Hematopoietic multipotent progenitor cell (in vitro differentiated cells): ENCODE results near the gene NTHL1. TPM values are rescaled to one million over a fixed set of nuclear protein-coding genes. Genes with fewer than 3 reads are reported as not detected.

Experiments used
- DNase-seq, 3 donors: peaks; one replicate each; pipeline ENCODE4 v3.0.0-alpha.2; 2011 to 2015; ENCODE audit warnings: low read depth in 2 of 3, low spot score in 2 of 3
- total RNA-seq: library from RNA; depleted of rRNA; stranded (reverse); fragments of >200 nt; gene quantifications from one replicate; pipeline ENCODE4 v1.2.3, GENCODE V29; 2012

Gene NTHL1
- total RNA-seq, result 73.2 TPM

- peak; percentile 82 to 93 (median 93) for DNase-seq
These were observed at the start of gene NTHL1, which contains the start of gene TSC2 for GRCh38 chr16:2047330-2048115. Gene NTHL1 (minus strand): TSS chr16:2047834. CDS start chr16:2047823, 11 bp downstream. Gene TSC2 (plus strand): TSS chr16:2047985. CDS start chr16:2048616, 631 bp downstream.

GRCh38 chr16:2096853-2097595 lies 49.4 kb upstream of the NTHL1 start:
- DNase-seq, result no peak

GRCh38 chr16:2095918-2096582 lies 48.4 kb upstream of the NTHL1 start:
- DNase-seq, result no peak

- no peak for DNase-seq
These were observed 47.8 kb upstream of the NTHL1 start for GRCh38 chr16:2095315-2095853.

GRCh38 chr16:2093793-2094192 lies 46.2 kb upstream of the NTHL1 start:
- no peak for DNase-seq

GRCh38 chr16:2092866-2093265 lies 45.2 kb upstream of the NTHL1 start:
- no peak for DNase-seq

GRCh38 chr16:2092256-2092620 lies 44.6 kb upstream of the NTHL1 start:
- no peak for DNase-seq

- DNase-seq, result no peak
These were observed 44.1 kb upstream of the NTHL1 start for GRCh38 chr16:2091547-2092255.

GRCh38 chr16:2090777-2091546 lies 43.3 kb upstream of the NTHL1 start:
- peak in 1 of 3 donors; percentile 10 for DNase-seq

- no peak for DNase-seq
These were observed 42.8 kb upstream of the NTHL1 start for GRCh38 chr16:2090481-2090776.

- no peak for DNase-seq
These were observed 42.3 kb upstream of the NTHL1 start for GRCh38 chr16:2089706-2090480.

GRCh38 chr16:2088759-2089358 lies 41.2 kb upstream of the NTHL1 start:
- no peak for DNase-seq

GRCh38 chr16:2087748-2088631 lies 40.4 kb upstream of the NTHL1 start:
- no peak for DNase-seq

GRCh38 chr16:2086812-2087747 lies 39.4 kb upstream of the NTHL1 start:
- no peak for DNase-seq

GRCh38 chr16:2086106-2086742 lies 38.6 kb upstream of the NTHL1 start:
- no peak for DNase-seq

- no peak for DNase-seq
These were observed 38.0 kb upstream of the NTHL1 start for GRCh38 chr16:2085669-2086068.
